ENCODE measurements around the gene FCGR3A. TPM values are rescaled to one million over a fixed set of nuclear protein-coding genes. Genes with fewer than 3 reads are reported as not detected.
"Not testable (repeated sequence)": the region's sequence is repeated elsewhere in the genome, so short reads cannot be mapped to it uniquely, and the experiment has no call there.

FCGR3A gene
- total RNA-seq, 1 experiment from 2014 or later, result not detected

- Histone ChIP-seq H3K9ac (ENCODE audit: low read length) (peak within 1 kb of the TSS; percentile 78), H2AFZ (ENCODE audit: low read length) (peak within 1 kb of the TSS; percentile 99), H3K4me2 (ENCODE audit: low read length) (peak within 1 kb of the TSS; percentile 87), H3K27ac (ENCODE audit: low read length) (peak within 1 kb of the TSS; percentile 72), H3K4me3 (ENCODE audit: low read length) (peak within 1 kb of the TSS; percentile 90)
- H3K9me3 ChIP-seq (ENCODE audit: low read length); H3K9me2 ChIP-seq (replicated peaks; ENCODE audit: low read length); BruUV-seq (replicated peaks); H3K36me3 ChIP-seq (ENCODE audit: low read depth, low read length); H3K79me2 ChIP-seq (ENCODE audit: low read length); H3F3A ChIP-seq (ENCODE audit: low read length, unreplicated experiment); H3K4me1 ChIP-seq (ENCODE audit: insufficient read depth, low read length); POLR2A ChIA-PET (ENCODE audit: unreplicated experiment); H3K27me3 ChIP-seq (ENCODE audit: low read length); H4K20me1 ChIP-seq (ENCODE audit: low read length): not testable (repeated sequence)
- DNase-seq (peak; percentile 96), ATAC-seq (peak; percentile 77)
- intact Hi-C loops (cut with micrococcal nuclease), result loop anchor here (2.0 kb wide), 1 partner anchor 37 kb away; no protein-coding TSS in a partner anchor
- CTCF ChIA-PET, result interaction anchor here (0.6 kb wide), 1 partner anchor 37 kb away, joined by 4 read pairs; no protein-coding TSS in a partner anchor
These were observed 25.5 kb downstream of the FCGR3A start, which contains the start of gene HSPA6 for GRCh38 chr1:161523817-161524741. TSS of gene HSPA6 (plus strand) at chr1:161524540. CDS start at chr1:161524659, 119 bp downstream.

- H3K4me1 ChIP-seq (ENCODE audit: insufficient read depth, low read length); H3K9me2 ChIP-seq (replicated peaks; ENCODE audit: low read length); H3K27ac ChIP-seq (ENCODE audit: low read length); H3K27me3 ChIP-seq (ENCODE audit: low read length); H3K36me3 ChIP-seq (ENCODE audit: low read depth, low read length); H3F3A ChIP-seq (ENCODE audit: low read length, unreplicated experiment); H3K9me3 ChIP-seq (ENCODE audit: low read length); DNase-seq; POLR2A ChIA-PET (ENCODE audit: unreplicated experiment); H3K79me2 ChIP-seq (ENCODE audit: low read length); H3K9ac ChIP-seq (ENCODE audit: low read length); H4K20me1 ChIP-seq (ENCODE audit: low read length); BruUV-seq (replicated peaks); H2AFZ ChIP-seq (ENCODE audit: low read length): not testable (repeated sequence)
- CTCF ChIA-PET, result interaction anchor here (0.6 kb wide), 1 partner anchor 36 kb away, joined by 4 read pairs; no protein-coding TSS in a partner anchor
- H3K4me3 ChIP-seq (ENCODE audit: low read length), result peak overlapping the region; percentile 90
- peak; percentile 5 for ATAC-seq
- peak overlapping the region; percentile 67 for H3K4me2 ChIP-seq (ENCODE audit: low read length)
- intact Hi-C loops (cut with micrococcal nuclease), result loop anchor here (2.0 kb wide), 1 partner anchor 36 kb away; no protein-coding TSS in a partner anchor
These were observed 26.4 kb downstream of the FCGR3A start for GRCh38 chr1:161523041-161523816.

GRCh38 chr1:161513953-161514352 lies 35.7 kb downstream of the FCGR3A start:
- H2AFZ ChIP-seq (ENCODE audit: low read length), result peak overlapping the region; percentile 39; the same call in 1 of the 2 replicates
- H3K36me3 ChIP-seq (ENCODE audit: low read depth, low read length); intact Hi-C loops (cut with micrococcal nuclease); H4K20me1 ChIP-seq (ENCODE audit: low read length); H3K4me1 ChIP-seq (ENCODE audit: insufficient read depth, low read length); H3K4me3 ChIP-seq (ENCODE audit: low read length); H3K4me2 ChIP-seq (ENCODE audit: low read length); BruUV-seq (replicated peaks); H3K27me3 ChIP-seq (ENCODE audit: low read length); DNase-seq; H3F3A ChIP-seq (ENCODE audit: low read length, unreplicated experiment); H3K9ac ChIP-seq (ENCODE audit: low read length); CTCF ChIA-PET; H3K9me2 ChIP-seq (replicated peaks; ENCODE audit: low read length); POLR2A ChIA-PET (ENCODE audit: unreplicated experiment); H3K9me3 ChIP-seq (ENCODE audit: low read length); H3K79me2 ChIP-seq (ENCODE audit: low read length): not testable (repeated sequence)
- peak; percentile 17; the same call in 1 of the 2 replicates for ATAC-seq
- peak overlapping the region; percentile 54 for H3K27ac ChIP-seq (ENCODE audit: low read length)

GRCh38 chr1:161513448-161513780 lies 36.2 kb downstream of the FCGR3A start:
- H3K9me3 ChIP-seq (ENCODE audit: low read length); H3K4me3 ChIP-seq (ENCODE audit: low read length); ATAC-seq; H3K9me2 ChIP-seq (replicated peaks; ENCODE audit: low read length); H3F3A ChIP-seq (ENCODE audit: low read length, unreplicated experiment); POLR2A ChIA-PET (ENCODE audit: unreplicated experiment); CTCF ChIA-PET; DNase-seq; H3K4me1 ChIP-seq (ENCODE audit: insufficient read depth, low read length); H4K20me1 ChIP-seq (ENCODE audit: low read length); H3K36me3 ChIP-seq (ENCODE audit: low read depth, low read length); intact Hi-C loops (cut with micrococcal nuclease); H3K9ac ChIP-seq (ENCODE audit: low read length); H3K4me2 ChIP-seq (ENCODE audit: low read length); H3K79me2 ChIP-seq (ENCODE audit: low read length); H3K27me3 ChIP-seq (ENCODE audit: low read length): not testable (repeated sequence)
- Histone ChIP-seq H3K27ac (ENCODE audit: low read length) (peak overlapping the region; percentile 54), H2AFZ (ENCODE audit: low read length) (peak overlapping the region; percentile 39; the same call in 1 of the 2 replicates)
- TSS peak; percentile 67 for BruUV-seq (replicated peaks)

- H4K20me1 ChIP-seq (ENCODE audit: low read length); H3F3A ChIP-seq (ENCODE audit: low read length, unreplicated experiment); DNase-seq; H3K36me3 ChIP-seq (ENCODE audit: low read depth, low read length); H3K4me1 ChIP-seq (ENCODE audit: insufficient read depth, low read length); CTCF ChIA-PET; H3K4me3 ChIP-seq (ENCODE audit: low read length); BruUV-seq (replicated peaks); H2AFZ ChIP-seq (ENCODE audit: low read length); H3K9ac ChIP-seq (ENCODE audit: low read length); POLR2A ChIA-PET (ENCODE audit: unreplicated experiment); H3K9me3 ChIP-seq (ENCODE audit: low read length); H3K79me2 ChIP-seq (ENCODE audit: low read length); intact Hi-C loops (cut with micrococcal nuclease); H3K9me2 ChIP-seq (replicated peaks; ENCODE audit: low read length); H3K27me3 ChIP-seq (ENCODE audit: low read length): not testable (repeated sequence)
- H3K27ac ChIP-seq (ENCODE audit: low read length), result peak overlapping the region; percentile 21; the same call in 1 of the 2 replicates
- 0 out of 2 replicates have a peak overlapping the region, but pooled peaks have one; percentile 8 for H3K4me2 ChIP-seq (ENCODE audit: low read length)
- peak; percentile 73 for ATAC-seq
These were observed 36.8 kb downstream of the FCGR3A start for GRCh38 chr1:161512636-161513447.
